Glutamatergic neuron (in vitro differentiated cells): ENCODE data around the gene MDH2. TPM values are rescaled to one million over a fixed set of nuclear protein-coding genes. Genes with fewer than 3 reads are reported as not detected.
"Not testable (repeated sequence)": the region's sequence is repeated elsewhere in the genome, so short reads cannot be mapped to it uniquely, and the experiment has no call there.

Experiments
- DNase-seq: peaks from one replicate; pipeline ENCODE4 v3.0.0; 2022
- H3K27ac Mint-ChIP-seq: one replicate; pipeline ENCODE4 v1.8.0; 2020; ENCODE audit warnings: mild to moderate bottlenecking, mixed read lengths, inconsistent platforms; ENCODE audit not compliant: unreplicated experiment
- H3K27me3 Mint-ChIP-seq: one replicate; pipeline ENCODE4 v1.8.0; 2020; ENCODE audit warnings: mild to moderate bottlenecking, moderate library complexity, mixed read lengths, inconsistent platforms; ENCODE audit not compliant: unreplicated experiment
- H3K36me3 Mint-ChIP-seq: one replicate; pipeline ENCODE4 v1.8.0; 2020; ENCODE audit warnings: mild to moderate bottlenecking, mixed read lengths, inconsistent platforms; ENCODE audit not compliant: unreplicated experiment
- H3K4me1 Mint-ChIP-seq: one replicate; pipeline ENCODE4 v1.8.0; 2020; ENCODE audit warnings: mild to moderate bottlenecking, low read depth, mixed read lengths, inconsistent platforms; ENCODE audit not compliant: unreplicated experiment
- H3K4me3 Mint-ChIP-seq: one replicate; pipeline ENCODE4 v1.8.0; 2020; ENCODE audit warnings: mild to moderate bottlenecking, mixed read lengths, inconsistent platforms; ENCODE audit not compliant: unreplicated experiment
- H3K9me3 Mint-ChIP-seq: one replicate; pipeline ENCODE4 v1.8.0; 2020; ENCODE audit warnings: mild to moderate bottlenecking, moderate library complexity, mixed read lengths, inconsistent platforms; ENCODE audit not compliant: unreplicated experiment
- total RNA-seq: library from RNA; stranded (reverse); fragmentation: NEBNext Ultra II Directional; extraction: Animal tissue kit (Norgen Biotek cat#: 25700); gene quantifications from one replicate; pipeline ENCODE4 v1.2.1, GENCODE V29; 2021; ENCODE audit not compliant: unreplicated experiment
- TF ChIP-seq, protein P1 (sequence below): fragments of 200-600 bp; sonication (generic); IDR thresholded peaks from one replicate; pipeline ENCODE4 v1.5.0; 2021; ENCODE audit not compliant: partially characterized antibody, unreplicated experiment

MDH2 gene
- total RNA-seq, 1 donor from 2014 or later = 126 TPM

DNA sequence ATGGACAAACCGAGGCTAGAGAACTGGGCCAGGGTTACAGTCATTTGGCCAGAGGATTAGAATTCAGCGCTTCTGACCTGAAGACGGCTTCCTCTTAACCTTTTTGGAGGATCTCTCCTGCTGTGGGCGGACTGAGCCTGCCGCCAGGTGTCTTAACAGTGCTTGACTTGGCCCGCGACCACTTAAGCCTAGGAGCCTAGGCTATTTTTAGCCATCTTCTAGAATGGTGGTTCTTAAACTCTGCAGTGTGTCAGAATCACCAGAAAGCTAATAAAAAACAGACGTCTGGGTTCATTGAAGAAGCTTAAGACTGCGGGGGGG lies 722 bp downstream of the MDH2 start:
- H3K4me3 Mint-ChIP-seq = peak overlapping the region; percentile 98
- peak overlapping the region; percentile 97 for H3K27ac Mint-ChIP-seq
- peaks cover 6% of the 10 kb centered on the region for H3K9me3 Mint-ChIP-seq
- H3K4me1 Mint-ChIP-seq = peaks cover 2% of the 10 kb centered on the region
- H3K27me3 Mint-ChIP-seq = peaks cover 3% of the 10 kb centered on the region
- TF ChIP-seq, protein P1, sequence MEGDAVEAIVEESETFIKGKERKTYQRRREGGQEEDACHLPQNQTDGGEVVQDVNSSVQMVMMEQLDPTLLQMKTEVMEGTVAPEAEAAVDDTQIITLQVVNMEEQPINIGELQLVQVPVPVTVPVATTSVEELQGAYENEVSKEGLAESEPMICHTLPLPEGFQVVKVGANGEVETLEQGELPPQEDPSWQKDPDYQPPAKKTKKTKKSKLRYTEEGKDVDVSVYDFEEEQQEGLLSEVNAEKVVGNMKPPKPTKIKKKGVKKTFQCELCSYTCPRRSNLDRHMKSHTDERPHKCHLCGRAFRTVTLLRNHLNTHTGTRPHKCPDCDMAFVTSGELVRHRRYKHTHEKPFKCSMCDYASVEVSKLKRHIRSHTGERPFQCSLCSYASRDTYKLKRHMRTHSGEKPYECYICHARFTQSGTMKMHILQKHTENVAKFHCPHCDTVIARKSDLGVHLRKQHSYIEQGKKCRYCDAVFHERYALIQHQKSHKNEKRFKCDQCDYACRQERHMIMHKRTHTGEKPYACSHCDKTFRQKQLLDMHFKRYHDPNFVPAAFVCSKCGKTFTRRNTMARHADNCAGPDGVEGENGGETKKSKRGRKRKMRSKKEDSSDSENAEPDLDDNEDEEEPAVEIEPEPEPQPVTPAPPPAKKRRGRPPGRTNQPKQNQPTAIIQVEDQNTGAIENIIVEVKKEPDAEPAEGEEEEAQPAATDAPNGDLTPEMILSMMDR = no peak
- no peaks in the 10 kb centered on the region for H3K36me3 Mint-ChIP-seq
- DNase-seq = no peak

DNA sequence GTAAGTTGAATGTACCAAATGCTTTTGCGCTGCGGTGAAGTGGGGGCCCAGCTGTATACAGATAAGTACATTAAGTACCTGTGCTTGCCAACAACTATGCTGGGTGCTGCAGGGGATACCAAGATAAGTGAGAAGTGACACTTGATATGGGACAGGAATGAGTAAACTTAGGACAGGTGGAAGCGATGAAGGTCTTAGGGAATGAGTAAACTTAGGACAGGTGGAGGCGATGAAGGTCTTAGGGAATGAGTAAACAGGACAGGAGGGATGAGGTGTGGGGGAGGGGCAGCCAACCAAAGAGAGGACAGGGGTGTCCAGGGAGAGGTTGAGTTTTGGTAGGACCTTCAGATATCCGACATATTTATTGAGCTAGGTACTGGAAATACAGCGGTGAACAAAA lies 1.4 kb downstream of the MDH2 start:
- H3K9me3 Mint-ChIP-seq = peaks cover 6% of the 10 kb centered on the region
- H3K27me3 Mint-ChIP-seq = peaks cover 3% of the 10 kb centered on the region
- H3K36me3 Mint-ChIP-seq = no peaks in the 10 kb centered on the region
- peak overlapping the region; percentile 98 for H3K4me3 Mint-ChIP-seq
- TF ChIP-seq, protein P1 = no peak
- DNase-seq = no peak
- H3K27ac Mint-ChIP-seq = no peak overlapping the region
- H3K4me1 Mint-ChIP-seq = peaks cover 2% of the 10 kb centered on the region

DNA sequence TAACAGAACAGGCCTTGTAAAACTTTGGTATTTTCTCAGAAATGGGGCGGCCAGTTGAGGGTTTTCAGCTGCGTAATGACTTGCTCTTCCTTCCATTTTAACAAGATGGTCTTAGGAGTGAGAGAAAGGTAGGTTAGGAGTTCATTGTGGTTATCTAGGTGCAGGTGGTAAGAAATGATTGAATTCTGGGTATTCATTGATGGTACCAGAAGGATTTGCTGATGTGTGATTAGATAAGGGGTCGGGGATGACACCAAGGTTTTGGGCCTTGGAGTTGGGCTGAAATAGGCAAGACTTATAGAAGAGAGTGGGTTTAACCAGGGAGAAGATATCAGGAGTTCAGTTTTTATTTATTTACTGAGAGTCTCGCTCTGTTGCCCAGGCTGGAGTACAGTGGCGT lies 2.6 kb downstream of the MDH2 start:
- Mint-ChIP-seq H3K36me3 (no peaks in the 10 kb centered on the region), H3K27me3 (peaks cover 3% of the 10 kb centered on the region), H3K4me1 (peaks cover 2% of the 10 kb centered on the region), H3K9me3 (peaks cover 6% of the 10 kb centered on the region), H3K4me3 (no peak overlapping the region), H3K27ac (peak overlapping the region; percentile 36)
- TF ChIP-seq, protein P1 = no peak
- DNase-seq = no peak

DNA sequence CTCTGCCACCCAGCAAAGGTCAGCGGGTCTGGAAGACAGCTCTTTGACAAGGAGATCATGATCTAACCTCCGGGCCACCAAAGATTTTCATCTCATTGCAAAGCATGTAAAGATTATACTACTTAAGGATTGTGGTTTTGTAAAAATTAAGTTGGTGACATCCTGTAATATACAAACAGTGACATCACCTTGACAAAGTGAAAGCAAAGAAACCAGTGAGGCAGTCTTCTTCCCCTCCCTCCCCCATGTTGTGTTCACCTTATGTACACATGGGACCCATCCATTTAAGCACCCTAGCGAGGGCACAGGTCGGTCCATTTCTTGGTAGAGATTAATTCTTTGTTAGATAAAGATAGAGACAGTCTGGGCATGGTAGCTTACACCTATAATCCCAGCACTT lies 3.9 kb downstream of the MDH2 start:
- Mint-ChIP-seq H3K4me1 (peaks cover 2% of the 10 kb centered on the region), H3K27me3 (peaks cover 3% of the 10 kb centered on the region), H3K9me3 (peaks cover 5% of the 10 kb centered on the region), H3K36me3 (no peaks in the 10 kb centered on the region), H3K27ac (peak overlapping the region; percentile 4), H3K4me3 (no peak overlapping the region)
- TF ChIP-seq, protein P1 = no peak
- no peak for DNase-seq

DNA sequence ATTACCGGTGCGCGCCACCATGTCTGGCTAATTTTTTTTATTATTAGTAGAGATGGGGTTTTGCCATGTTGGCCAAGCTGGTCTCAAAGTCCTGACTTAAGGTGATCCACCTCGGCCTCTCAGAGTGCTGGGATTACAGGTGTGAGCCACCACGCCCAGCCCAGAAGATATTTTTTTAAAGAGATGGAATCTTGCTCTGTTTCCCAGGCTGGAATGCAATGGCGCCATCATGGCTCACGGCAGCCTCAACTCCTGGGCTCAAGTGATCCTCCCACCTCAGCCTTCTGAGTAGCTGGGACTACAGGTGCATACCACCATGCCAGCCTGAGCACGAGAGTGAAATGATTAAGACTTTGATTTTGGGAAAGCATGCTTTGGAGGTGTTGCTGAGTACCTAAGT lies 4.8 kb downstream of the MDH2 start:
- not testable (repeated sequence) for DNase-seq, H3K27ac Mint-ChIP-seq, H3K4me1 Mint-ChIP-seq, H3K4me3 Mint-ChIP-seq, H3K27me3 Mint-ChIP-seq, H3K9me3 Mint-ChIP-seq, H3K36me3 Mint-ChIP-seq

DNA sequence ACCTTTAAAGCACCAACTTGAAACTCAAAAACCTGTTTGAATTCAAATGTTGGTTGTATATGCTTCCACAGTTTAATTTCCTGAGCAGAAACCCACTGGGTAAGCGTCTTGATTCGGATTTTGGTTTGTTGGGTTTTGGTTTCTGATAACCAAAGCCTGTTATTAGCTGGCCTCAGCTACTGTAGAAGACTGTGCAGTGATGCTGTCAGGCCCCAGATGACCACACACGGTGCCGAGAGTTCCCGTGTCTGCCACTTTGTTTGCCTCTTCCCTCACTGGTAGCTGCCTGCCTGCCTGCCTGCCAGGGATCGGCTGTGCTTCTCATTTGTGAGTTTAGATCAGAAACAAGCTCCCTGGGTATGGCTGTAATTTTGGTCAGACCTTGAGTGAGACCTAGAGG lies 5.6 kb downstream of the MDH2 start:
- TF ChIP-seq, protein P1 = no peak
- H3K4me3 Mint-ChIP-seq = no peak overlapping the region
- H3K9me3 Mint-ChIP-seq = peaks cover 5% of the 10 kb centered on the region
- peaks cover 2% of the 10 kb centered on the region for H3K4me1 Mint-ChIP-seq
- H3K27ac Mint-ChIP-seq = no peak overlapping the region
- H3K27me3 Mint-ChIP-seq = no peaks in the 10 kb centered on the region
- no peaks in the 10 kb centered on the region for H3K36me3 Mint-ChIP-seq
- DNase-seq = no peak
